ENCODE results near the gene CERK.

CERK gene

DNA sequence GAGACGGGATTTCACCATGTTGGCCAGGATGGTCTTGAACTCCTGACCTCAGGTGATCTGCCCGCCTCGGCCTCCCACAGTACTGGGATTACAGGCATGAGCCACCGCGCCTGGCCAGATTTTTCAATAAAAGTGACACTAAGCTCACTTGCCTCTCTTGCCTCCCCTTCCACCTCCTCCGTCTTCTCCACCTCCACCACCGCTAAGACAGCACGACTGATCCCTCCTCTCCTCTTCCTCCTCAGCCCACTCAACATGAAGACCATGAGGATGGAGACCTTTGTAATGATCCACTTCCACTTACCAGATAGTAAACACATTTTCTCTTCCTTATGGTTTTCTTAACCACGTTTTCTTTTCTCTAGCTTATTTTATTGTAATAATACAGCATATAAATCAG is 14.2 kb downstream of the CERK start:
- no peak for DNase-seq (ENCODE audit: low read depth in 1 of 2, low spot score in 1 of 2)
- no peak overlapping the region for H3K4me3 ChIP-seq (replicated peaks; ENCODE audit: insufficient read depth, low read length)
- no peak for TF ChIP-seq GABPA (IDR thresholded peaks at IDR 0.05; ENCODE audit: low read depth)
- TF ChIP-seq, protein P1, sequence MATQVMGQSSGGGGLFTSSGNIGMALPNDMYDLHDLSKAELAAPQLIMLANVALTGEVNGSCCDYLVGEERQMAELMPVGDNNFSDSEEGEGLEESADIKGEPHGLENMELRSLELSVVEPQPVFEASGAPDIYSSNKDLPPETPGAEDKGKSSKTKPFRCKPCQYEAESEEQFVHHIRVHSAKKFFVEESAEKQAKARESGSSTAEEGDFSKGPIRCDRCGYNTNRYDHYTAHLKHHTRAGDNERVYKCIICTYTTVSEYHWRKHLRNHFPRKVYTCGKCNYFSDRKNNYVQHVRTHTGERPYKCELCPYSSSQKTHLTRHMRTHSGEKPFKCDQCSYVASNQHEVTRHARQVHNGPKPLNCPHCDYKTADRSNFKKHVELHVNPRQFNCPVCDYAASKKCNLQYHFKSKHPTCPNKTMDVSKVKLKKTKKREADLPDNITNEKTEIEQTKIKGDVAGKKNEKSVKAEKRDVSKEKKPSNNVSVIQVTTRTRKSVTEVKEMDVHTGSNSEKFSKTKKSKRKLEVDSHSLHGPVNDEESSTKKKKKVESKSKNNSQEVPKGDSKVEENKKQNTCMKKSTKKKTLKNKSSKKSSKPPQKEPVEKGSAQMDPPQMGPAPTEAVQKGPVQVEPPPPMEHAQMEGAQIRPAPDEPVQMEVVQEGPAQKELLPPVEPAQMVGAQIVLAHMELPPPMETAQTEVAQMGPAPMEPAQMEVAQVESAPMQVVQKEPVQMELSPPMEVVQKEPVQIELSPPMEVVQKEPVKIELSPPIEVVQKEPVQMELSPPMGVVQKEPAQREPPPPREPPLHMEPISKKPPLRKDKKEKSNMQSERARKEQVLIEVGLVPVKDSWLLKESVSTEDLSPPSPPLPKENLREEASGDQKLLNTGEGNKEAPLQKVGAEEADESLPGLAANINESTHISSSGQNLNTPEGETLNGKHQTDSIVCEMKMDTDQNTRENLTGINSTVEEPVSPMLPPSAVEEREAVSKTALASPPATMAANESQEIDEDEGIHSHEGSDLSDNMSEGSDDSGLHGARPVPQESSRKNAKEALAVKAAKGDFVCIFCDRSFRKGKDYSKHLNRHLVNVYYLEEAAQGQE (IDR thresholded peaks at IDR 0.05; ENCODE audit: insufficient replicate concordance, low read depth) = no peak
- TF ChIP-seq SPI1 (IDR thresholded peaks at IDR 0.05; ENCODE audit: borderline replicate concordance, low read depth) = no peak
- TF ChIP-seq POLR2AphosphoS5 (IDR thresholded peaks at IDR 0.05; ENCODE audit: low read depth) = no peak
- no peak overlapping the region for H3K27ac ChIP-seq (replicated peaks)
- no peaks in the 10 kb centered on the region for H3K27me3 ChIP-seq (ENCODE audit: insufficient read depth, poor library complexity, severe bottlenecking)

DNA sequence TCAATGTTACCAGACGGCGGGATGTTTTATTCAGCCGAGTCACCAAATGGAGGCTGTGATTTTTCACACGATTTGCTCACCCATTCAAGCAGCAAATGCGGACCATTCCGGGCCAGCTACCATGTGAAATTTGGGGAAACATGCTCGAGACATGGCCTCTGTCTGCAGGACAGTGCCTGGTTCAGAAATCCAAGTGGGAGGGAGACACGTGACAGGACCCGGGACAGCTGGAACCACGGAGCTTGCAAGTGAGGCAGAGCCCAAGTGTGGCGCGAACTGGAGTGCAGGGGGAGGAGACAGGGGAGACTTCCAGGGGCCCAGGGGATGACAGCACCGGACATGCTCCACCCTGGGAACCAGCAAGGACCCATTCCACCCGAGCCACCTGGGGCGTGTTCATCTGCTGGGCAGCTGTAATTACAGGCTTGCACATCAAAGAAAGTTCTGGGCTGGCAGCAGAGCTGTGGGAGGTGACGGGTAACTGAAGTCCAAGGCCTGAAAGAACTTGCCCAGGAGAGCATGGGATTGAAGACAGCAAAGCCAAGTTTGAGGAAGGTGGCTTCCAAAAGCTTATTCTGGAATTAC is 16.5 kb downstream of the CERK start:
- DNase-seq (ENCODE audit: low read depth in 1 of 2, low spot score in 1 of 2) = no peak
- H3K27me3 ChIP-seq (ENCODE audit: insufficient read depth, poor library complexity, severe bottlenecking) = no peaks in the 10 kb centered on the region
- H3K27ac ChIP-seq (replicated peaks) = no peak overlapping the region
- no peak for TF ChIP-seq GABPA (IDR thresholded peaks at IDR 0.05; ENCODE audit: low read depth)
- TF ChIP-seq SPI1 (IDR thresholded peaks at IDR 0.05; ENCODE audit: borderline replicate concordance, low read depth) = no peak
- no peak for TF ChIP-seq POLR2AphosphoS5 (IDR thresholded peaks at IDR 0.05; ENCODE audit: low read depth)
- TF ChIP-seq, protein P1 (IDR thresholded peaks at IDR 0.05; ENCODE audit: insufficient replicate concordance, low read depth) = no peak
- TF ChIP-seq, protein P2, sequence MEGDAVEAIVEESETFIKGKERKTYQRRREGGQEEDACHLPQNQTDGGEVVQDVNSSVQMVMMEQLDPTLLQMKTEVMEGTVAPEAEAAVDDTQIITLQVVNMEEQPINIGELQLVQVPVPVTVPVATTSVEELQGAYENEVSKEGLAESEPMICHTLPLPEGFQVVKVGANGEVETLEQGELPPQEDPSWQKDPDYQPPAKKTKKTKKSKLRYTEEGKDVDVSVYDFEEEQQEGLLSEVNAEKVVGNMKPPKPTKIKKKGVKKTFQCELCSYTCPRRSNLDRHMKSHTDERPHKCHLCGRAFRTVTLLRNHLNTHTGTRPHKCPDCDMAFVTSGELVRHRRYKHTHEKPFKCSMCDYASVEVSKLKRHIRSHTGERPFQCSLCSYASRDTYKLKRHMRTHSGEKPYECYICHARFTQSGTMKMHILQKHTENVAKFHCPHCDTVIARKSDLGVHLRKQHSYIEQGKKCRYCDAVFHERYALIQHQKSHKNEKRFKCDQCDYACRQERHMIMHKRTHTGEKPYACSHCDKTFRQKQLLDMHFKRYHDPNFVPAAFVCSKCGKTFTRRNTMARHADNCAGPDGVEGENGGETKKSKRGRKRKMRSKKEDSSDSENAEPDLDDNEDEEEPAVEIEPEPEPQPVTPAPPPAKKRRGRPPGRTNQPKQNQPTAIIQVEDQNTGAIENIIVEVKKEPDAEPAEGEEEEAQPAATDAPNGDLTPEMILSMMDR (IDR thresholded peaks at IDR 0.05; ENCODE audit: insufficient read depth, low read length) = no peak
- no peak overlapping the region for H3K4me3 ChIP-seq (replicated peaks; ENCODE audit: insufficient read depth, low read length)

DNA sequence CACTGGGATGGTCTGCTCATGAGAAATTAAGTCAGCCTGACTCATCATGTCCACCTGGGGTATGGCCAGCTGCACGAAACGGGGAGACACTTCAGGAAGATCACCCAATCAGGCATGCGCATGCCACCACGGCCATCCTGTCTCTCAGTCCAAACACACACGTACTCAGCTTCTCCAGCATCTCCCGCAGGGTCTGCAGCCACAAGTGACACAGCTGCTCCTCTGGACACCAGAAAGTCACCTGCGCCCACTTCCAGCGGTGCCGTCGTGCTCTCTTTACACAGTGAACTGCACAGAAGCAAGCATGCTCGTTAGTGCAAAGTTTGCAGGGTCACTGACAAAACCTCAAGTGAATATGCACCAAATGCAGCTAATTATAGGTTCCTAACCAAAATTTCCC is 18.1 kb downstream of the CERK start:
- Histone ChIP-seq H3K4me3 (replicated peaks; ENCODE audit: insufficient read depth, low read length) (no peak overlapping the region), H3K27me3 (ENCODE audit: insufficient read depth, poor library complexity, severe bottlenecking) (no peaks in the 10 kb centered on the region), H3K27ac (replicated peaks) (no peak overlapping the region)
- TF ChIP-seq, protein P2 (IDR thresholded peaks at IDR 0.05; ENCODE audit: insufficient read depth, low read length) = no peak
- TF ChIP-seq POLR2AphosphoS5 (IDR thresholded peaks at IDR 0.05; ENCODE audit: low read depth) (no peak), SPI1 (IDR thresholded peaks at IDR 0.05; ENCODE audit: borderline replicate concordance, low read depth) (no peak), GABPA (IDR thresholded peaks at IDR 0.05; ENCODE audit: low read depth) (no peak)
- TF ChIP-seq, protein P1 (IDR thresholded peaks at IDR 0.05; ENCODE audit: insufficient replicate concordance, low read depth) = no peak
- DNase-seq (ENCODE audit: low read depth in 1 of 2, low spot score in 1 of 2) = no peak

All from HL-60 (cell line).